MV-4-11 (cell line): ENCODE measurements around the gene MVK.
A peak's percentile ranks its signal among the peaks of the same experiment; 100 is the strongest.
"Not testable (repeated sequence)": the region's sequence is repeated elsewhere in the genome, so short reads cannot be mapped to it uniquely, and the experiment has no call there.

Experiments used
- DNase-seq: peaks from one replicate; lab custom pipeline; 2025; lab: John Stamatoyannopoulos, UW

Gene MVK

GRCh38 chr12:109591041-109591440 lies 17.4 kb downstream of the MVK start:
- DNase-seq, result no peak

- DNase-seq, result no peak
Measured at GRCh38 chr12:109592195-109592904, 18.8 kb downstream of the MVK start.

GRCh38 chr12:109592905-109593272 lies 19.3 kb downstream of the MVK start:
- DNase-seq, result no peak

GRCh38 chr12:109594556-109595317 lies 21.1 kb downstream of the MVK start:
- no peak for DNase-seq

- peak; percentile 79 for DNase-seq
Measured at GRCh38 chr12:109595321-109595902, 21.8 kb downstream of the MVK start.

- DNase-seq, result no peak
Measured at GRCh38 chr12:109596418-109597244, 23.0 kb downstream of the MVK start.

GRCh38 chr12:109597414-109597794 lies 23.8 kb downstream of the MVK start:
- DNase-seq, result no peak

GRCh38 chr12:109597795-109598427 lies 24.3 kb downstream of the MVK start:
- peak; percentile 39 for DNase-seq

- DNase-seq, result no peak
Measured at GRCh38 chr12:109598428-109598854, 24.8 kb downstream of the MVK start.

- no peak for DNase-seq
Measured at GRCh38 chr12:109599087-109599486, 25.5 kb downstream of the MVK start.

- no peak for DNase-seq
Measured at GRCh38 chr12:109600481-109600880, 26.9 kb downstream of the MVK start.

GRCh38 chr12:109600995-109601394 lies 27.4 kb downstream of the MVK start:
- no peak for DNase-seq

- no peak for DNase-seq
Measured at GRCh38 chr12:109601557-109601956, 28.0 kb downstream of the MVK start.

GRCh38 chr12:109602132-109602531 lies 28.5 kb downstream of the MVK start:
- not testable (repeated sequence) for DNase-seq

- DNase-seq, result no peak
Measured at GRCh38 chr12:109604132-109604585, 30.6 kb downstream of the MVK start.

- DNase-seq, result no peak
Measured at GRCh38 chr12:109605016-109605415, 31.4 kb downstream of the MVK start.

- DNase-seq, result no peak
Measured at GRCh38 chr12:109605599-109606228, 32.1 kb downstream of the MVK start.

GRCh38 chr12:109606320-109607028 lies 32.9 kb downstream of the MVK start:
- no peak for DNase-seq

- no peak for DNase-seq
Measured at GRCh38 chr12:109607618-109608017, 34.0 kb downstream of the MVK start.

- no peak for DNase-seq
Measured at GRCh38 chr12:109608270-109608669, 34.7 kb downstream of the MVK start.

GRCh38 chr12:109608793-109609192 lies 35.2 kb downstream of the MVK start:
- no peak for DNase-seq
